ENCODE data around the gene KAZN. TPM values are rescaled to one million over a fixed set of nuclear protein-coding genes. Genes with fewer than 3 reads are reported as not detected.

Gene KAZN
- polyA plus RNA-seq, 1 of the 3 experiments (the other 2 are of a cell fraction) = 6.8 TPM

- no peak overlapping the region for H3K4me3 ChIP-seq (ENCODE audit: low read depth in 2 of 2, low read length in 1 of 2)
- H3K9me2 ChIP-seq = no peaks in the 10 kb centered on the region
- ChIA-PET POLR2A (no interaction called here), CTCF (interaction anchor here (0.8 to 5.6 kb wide), 6 partner anchors 9 to 167 kb away, joined by 3 to 70 read pairs (median 6); partner anchors contain the start of gene TMEM51)
- H2AFZ ChIP-seq (ENCODE audit: low read depth) = no peak overlapping the region
- 76% methylated on average over 6 of the region's 6 CpGs for WGBS (ENCODE audit: low lambda C conversion rate)
- no peaks in the 10 kb centered on the region for H3K36me3 ChIP-seq (replicated peaks in 1 of 2; ENCODE audit: control insufficient read depth in 1 of 2, insufficient read depth in 2 of 2, low read length in 1 of 2)
- no peaks in the 10 kb centered on the region for H3K9me3 ChIP-seq
- no peaks in the 10 kb centered on the region for H3K79me2 ChIP-seq (ENCODE audit: insufficient read depth)
- TF ChIP-seq USF2 (IDR thresholded peaks at IDR 0.05; ENCODE audit: borderline replicate concordance, low read depth, low read length) = no peak
- no peak for TF ChIP-seq CTCF (IDR thresholded peaks at IDR 0.05)
- TF ChIP-seq ELF1 (IDR thresholded peaks at IDR 0.05) = no peak
- TF ChIP-seq RCOR1 (IDR thresholded peaks at IDR 0.05; ENCODE audit: low read length) = no peak
- TF ChIP-seq YY1 (IDR thresholded peaks at IDR 0.05; ENCODE audit: low read depth) = no peak
- TF ChIP-seq ZBTB33 (IDR thresholded peaks at IDR 0.05; ENCODE audit: borderline replicate concordance, low read depth) = no peak
- no peak for TF ChIP-seq TAF1 (IDR thresholded peaks at IDR 0.05; ENCODE audit: borderline replicate concordance, low read depth, low read length)
- TF ChIP-seq GATA2 (CRISPR knock-in tag; IDR thresholded peaks at IDR 0.05) = no peak
- no peak for TF ChIP-seq NFIC (IDR thresholded peaks at IDR 0.05; ENCODE audit: borderline replicate concordance)
- no peak for TF ChIP-seq SMC3 (IDR thresholded peaks at IDR 0.05; ENCODE audit: low read depth, low read length)
- no peak for TF ChIP-seq EP300 (IDR thresholded peaks at IDR 0.05; ENCODE audit: borderline replicate concordance in 1 of 2, low read depth in 1 of 2, low read length in 1 of 2)
- no peak for TF ChIP-seq MXI1 (IDR thresholded peaks at IDR 0.05; ENCODE audit: low read depth, low read length)
- no peak for TF ChIP-seq IRF3 (IDR thresholded peaks at IDR 0.05; ENCODE audit: low read depth, low read length)
- no peak for TF ChIP-seq FOXM1 (IDR thresholded peaks at IDR 0.05; ENCODE audit: low read depth)
- TF ChIP-seq RXRA (IDR thresholded peaks at IDR 0.05; ENCODE audit: borderline replicate concordance, low read depth) = no peak
- no peak for TF ChIP-seq MEF2A (IDR thresholded peaks at IDR 0.05; ENCODE audit: borderline replicate concordance, low read depth)
- no peak for TF ChIP-seq USF1 (IDR thresholded peaks at IDR 0.05; ENCODE audit: borderline replicate concordance, low read depth)
- no peaks in the 10 kb centered on the region for H3F3A ChIP-seq (replicated peaks; ENCODE audit: insufficient read depth)
- no peak overlapping the region for H3K9ac ChIP-seq
- H3K27ac ChIP-seq (ENCODE audit: low read depth in 2 of 2, low read length in 1 of 2) = peak overlapping the region in 1 of 2 experiments; percentile 54; a peak in 1 of 4 replicates
- peaks cover 3 to 31% of the 10 kb centered on the region in 2 experiments; a peak in 3 of 4 replicates for H3K4me1 ChIP-seq (ENCODE audit: control insufficient read depth in 1 of 2, insufficient read depth in 2 of 2, low read depth in 1 of 2, low read length in 1 of 2)
- H3K4me2 ChIP-seq = no peak overlapping the region
- no peaks in the 10 kb centered on the region for H4K20me1 ChIP-seq (ENCODE audit: insufficient read depth)
- peak; percentile 4 for DNase-seq
- H3K27me3 ChIP-seq (ENCODE audit: insufficient read depth) = no peaks in the 10 kb centered on the region
Measured at GRCh38 chr1:15137809-15138208, 539.3 kb downstream of the KAZN start.
